ENCODE results near the gene HHIPL1. TPM values are rescaled to one million over a fixed set of nuclear protein-coding genes. Genes with fewer than 3 reads are reported as not detected.

Gene HHIPL1
- total and polyA plus RNA-seq, 2 donors (not counting 3 experiments of a cell fraction or from before 2014, with no cell fraction given), result 1.3 to 2.1 TPM

DNA sequence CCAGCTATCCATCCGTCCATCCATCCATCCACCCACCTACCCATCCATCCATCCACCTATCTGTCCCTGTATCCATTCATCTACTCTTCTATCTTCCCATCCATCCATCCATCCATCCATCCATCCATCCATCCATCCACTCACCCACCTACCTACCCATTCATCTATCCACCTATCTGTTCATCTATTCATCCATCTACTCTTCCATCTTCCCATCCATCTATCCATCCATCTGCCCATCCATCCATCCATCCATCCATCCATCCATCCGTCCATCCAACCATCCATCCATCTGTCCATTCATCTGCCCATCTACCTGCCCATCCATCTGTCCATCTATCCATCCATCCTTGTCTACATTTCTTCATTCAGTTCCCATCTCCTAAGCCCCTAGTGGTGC, 17.8 kb upstream of the HHIPL1 start:
- no TSS peak for BruUV-seq (replicated peaks)
- H4K20me1 ChIP-seq (replicated peaks; ENCODE audit: control insufficient read depth, extremely low read depth, insufficient read depth, low read length), result no peaks in the 10 kb centered on the region
- ChIA-PET POLR2A (no interaction called here), CTCF (interaction anchor here (1.1 to 2.2 kb wide), 2 partner anchors 18 to 23 kb away, joined by 3 to 18 read pairs; partner anchors contain the start of gene CCDC85C)
- no peak overlapping the region for H3K27ac ChIP-seq (ENCODE audit: insufficient read depth, low read depth, low read length)
- H3K36me3 ChIP-seq (ENCODE audit: control insufficient read depth in 2 of 2, extremely low read depth in 1 of 2, insufficient read depth in 2 of 2, low read length in 2 of 2), result no peaks in the 10 kb centered on the region
- H3K27me3 ChIP-seq (ENCODE audit: control insufficient read depth in 2 of 2, insufficient read depth in 2 of 2, low read length in 2 of 2), result no peaks in the 10 kb centered on the region
- H3K9ac ChIP-seq (replicated peaks; ENCODE audit: extremely low read depth, insufficient read depth, low read length), result no peak overlapping the region
- FAIRE-seq, result no peak
- H3K4me3 ChIP-seq (replicated peaks in 1 of 3; ENCODE audit: insufficient read depth in 1 of 3, low read depth in 1 of 3, low read length in 3 of 3), result no peak overlapping the region
- H2AFZ ChIP-seq (ENCODE audit: low read depth, low read length), result no peak overlapping the region
- dilution Hi-C loops (cut with MboI; ENCODE audit: extremely low pct_ligation_motif_present, low sequenced_read_pairs) (no loop called here), intact Hi-C loops (cut with micrococcal nuclease) (loop anchor here (5.0 kb wide), 1 partner anchor 235 kb away; no protein-coding TSS in a partner anchor)
- no peak for DNase-seq (ENCODE audit: low read depth, low spot score)
- no peak for TF ChIP-seq EZH2 (IDR thresholded peaks at IDR 0.05; ENCODE audit: borderline replicate concordance, low read depth, low read length, severe bottlenecking)
- no peak for TF ChIP-seq JUN (IDR thresholded peaks at IDR 0.05; ENCODE audit: borderline replicate concordance, insufficient read depth, insufficient read length, low read depth)
- TF ChIP-seq MYC (IDR thresholded peaks at IDR 0.05; ENCODE audit: low read depth, low read length), result no peak
- H3K4me1 ChIP-seq (ENCODE audit: control insufficient read depth, extremely low read depth, insufficient read depth, low read length), result no peaks in the 10 kb centered on the region
- no peaks in the 10 kb centered on the region for H3K79me2 ChIP-seq (ENCODE audit: control insufficient read depth, insufficient read depth, low read length)
- H3K9me1 ChIP-seq (replicated peaks; ENCODE audit: control insufficient read depth, extremely low read depth, insufficient read depth, low read length), result no peaks in the 10 kb centered on the region
- H3K4me2 ChIP-seq (ENCODE audit: insufficient read depth, low read length), result no peak overlapping the region
- H3K9me3 ChIP-seq (replicated peaks; ENCODE audit: control insufficient read depth, insufficient read depth, low read length), result no peaks in the 10 kb centered on the region

GRCh38 chr14:99627510-99628381, 17.2 kb upstream of the HHIPL1 start:
- TF ChIP-seq, protein P1, sequence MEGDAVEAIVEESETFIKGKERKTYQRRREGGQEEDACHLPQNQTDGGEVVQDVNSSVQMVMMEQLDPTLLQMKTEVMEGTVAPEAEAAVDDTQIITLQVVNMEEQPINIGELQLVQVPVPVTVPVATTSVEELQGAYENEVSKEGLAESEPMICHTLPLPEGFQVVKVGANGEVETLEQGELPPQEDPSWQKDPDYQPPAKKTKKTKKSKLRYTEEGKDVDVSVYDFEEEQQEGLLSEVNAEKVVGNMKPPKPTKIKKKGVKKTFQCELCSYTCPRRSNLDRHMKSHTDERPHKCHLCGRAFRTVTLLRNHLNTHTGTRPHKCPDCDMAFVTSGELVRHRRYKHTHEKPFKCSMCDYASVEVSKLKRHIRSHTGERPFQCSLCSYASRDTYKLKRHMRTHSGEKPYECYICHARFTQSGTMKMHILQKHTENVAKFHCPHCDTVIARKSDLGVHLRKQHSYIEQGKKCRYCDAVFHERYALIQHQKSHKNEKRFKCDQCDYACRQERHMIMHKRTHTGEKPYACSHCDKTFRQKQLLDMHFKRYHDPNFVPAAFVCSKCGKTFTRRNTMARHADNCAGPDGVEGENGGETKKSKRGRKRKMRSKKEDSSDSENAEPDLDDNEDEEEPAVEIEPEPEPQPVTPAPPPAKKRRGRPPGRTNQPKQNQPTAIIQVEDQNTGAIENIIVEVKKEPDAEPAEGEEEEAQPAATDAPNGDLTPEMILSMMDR (IDR thresholded peaks at IDR 0.05; ENCODE audit: extremely low read depth in 1 of 2, insufficient read depth in 1 of 2, low read depth in 1 of 2, low read length in 2 of 2), result no peak
- no peak overlapping the region for H3K4me3 ChIP-seq (replicated peaks in 1 of 3; ENCODE audit: insufficient read depth in 1 of 3, low read depth in 1 of 3, low read length in 3 of 3)
- no peaks in the 10 kb centered on the region for H4K20me1 ChIP-seq (replicated peaks; ENCODE audit: control insufficient read depth, extremely low read depth, insufficient read depth, low read length)
- CTCF ChIA-PET, result interaction anchor here (0.6 to 3.5 kb wide), 27 partner anchors 9 to 264 kb away, joined by 3 to 52 read pairs (median 4); partner anchors contain the start of gene CCDC85C
- no peaks in the 10 kb centered on the region for H3K9me3 ChIP-seq (replicated peaks; ENCODE audit: control insufficient read depth, insufficient read depth, low read length)
- no peak overlapping the region for H2AFZ ChIP-seq (ENCODE audit: low read depth, low read length)
- H3K9ac ChIP-seq (replicated peaks; ENCODE audit: extremely low read depth, insufficient read depth, low read length), result no peak overlapping the region
- no peak overlapping the region for H3K27ac ChIP-seq (ENCODE audit: insufficient read depth, low read depth, low read length)
- no peak overlapping the region for H3K4me2 ChIP-seq (ENCODE audit: insufficient read depth, low read length)
- no peaks in the 10 kb centered on the region for H3K27me3 ChIP-seq (ENCODE audit: control insufficient read depth in 2 of 2, insufficient read depth in 2 of 2, low read length in 2 of 2)
- dilution Hi-C loops (cut with MboI; ENCODE audit: extremely low pct_ligation_motif_present, low sequenced_read_pairs), result no loop called here
- H3K4me1 ChIP-seq (ENCODE audit: control insufficient read depth, extremely low read depth, insufficient read depth, low read length), result no peaks in the 10 kb centered on the region
- FAIRE-seq (no peak), DNase-seq (ENCODE audit: low read depth, low spot score) (no peak)
- no peaks in the 10 kb centered on the region for H3K79me2 ChIP-seq (ENCODE audit: control insufficient read depth, insufficient read depth, low read length)
- POLR2A ChIA-PET, result interaction anchor here (0.8 kb wide), 1 partner anchor 24 kb away, joined by 9 read pairs; no protein-coding TSS in a partner anchor
- BruUV-seq (replicated peaks), result no TSS peak
- H3K36me3 ChIP-seq (ENCODE audit: control insufficient read depth in 2 of 2, extremely low read depth in 1 of 2, insufficient read depth in 2 of 2, low read length in 2 of 2), result no peaks in the 10 kb centered on the region
- no peaks in the 10 kb centered on the region for H3K9me1 ChIP-seq (replicated peaks; ENCODE audit: control insufficient read depth, extremely low read depth, insufficient read depth, low read length)
- intact Hi-C loops (cut with micrococcal nuclease), result loop anchor here (1.0 to 5.0 kb wide), 4 partner anchors 22 to 235 kb away; no protein-coding TSS in a partner anchor

Data from endothelial cell of umbilical vein (primary cell).